ENCODE data around the gene FGD1.
"Not testable (repeated sequence)": the region's sequence is repeated elsewhere in the genome, so short reads cannot be mapped to it uniquely, and the experiment has no call there.

FGD1 gene

GRCh38 chrX:54495814-54496516 lies at the start of gene FGD1:
Gene FGD1, minus strand, starts transcription at chrX:54496234. Its CDS starts 802 bp downstream, at chrX:54495432.
- DNase-seq = peak; percentile 78

GRCh38 chrX:54542239-54542638 lies 46.2 kb upstream of the FGD1 start:
- not testable (repeated sequence) for DNase-seq

- DNase-seq = no peak
These were observed 44.3 kb upstream of the FGD1 start for GRCh38 chrX:54540289-54540688.

GRCh38 chrX:54534271-54534670 lies 38.2 kb upstream of the FGD1 start:
- no peak for DNase-seq

- DNase-seq = no peak
These were observed 34.4 kb upstream of the FGD1 start for GRCh38 chrX:54530357-54530900.

GRCh38 chrX:54529552-54530356 lies 33.7 kb upstream of the FGD1 start, which contains the start of gene GNL3L:
Gene GNL3L, plus strand, starts transcription at chrX:54530219. Its CDS starts 2,348 bp downstream, at chrX:54532567.
- DNase-seq = peak; percentile 93

GRCh38 chrX:54529151-54529550 lies 33.1 kb upstream of the FGD1 start:
- DNase-seq = no peak

- DNase-seq = no peak
These were observed 13.4 kb upstream of the FGD1 start for GRCh38 chrX:54509400-54509799.

GRCh38 chrX:54496936-54497335 lies 902 bp upstream of the FGD1 start:
- DNase-seq = no peak

GRCh38 chrX:54496517-54496852 lies 451 bp upstream of the FGD1 start:
- no peak for DNase-seq

GRCh38 chrX:54494989-54495813 lies 833 bp downstream of the FGD1 start:
- no peak for DNase-seq

- no peak for DNase-seq
These were observed 1.7 kb downstream of the FGD1 start for GRCh38 chrX:54494166-54494988.

- no peak for DNase-seq
These were observed 3.7 kb downstream of the FGD1 start for GRCh38 chrX:54492340-54492739.

GRCh38 chrX:54489819-54490218 lies 6.2 kb downstream of the FGD1 start:
- DNase-seq = not testable (repeated sequence)

GRCh38 chrX:54484666-54485065 lies 11.4 kb downstream of the FGD1 start:
- DNase-seq = no peak

GRCh38 chrX:54483946-54484345 lies 12.1 kb downstream of the FGD1 start:
- no peak for DNase-seq

- DNase-seq = no peak
These were observed 13.0 kb downstream of the FGD1 start for GRCh38 chrX:54482839-54483593.

GRCh38 chrX:54479136-54480111 lies 16.6 kb downstream of the FGD1 start:
- DNase-seq = no peak

GRCh38 chrX:54473993-54474859 lies 21.8 kb downstream of the FGD1 start:
- no peak for DNase-seq

Data from activated effector memory CD4-positive, alpha-beta T cell treated with anti-CD3 and anti-CD28 coated beads, Interleukin-2, amount 50 U/mL, for 16 hours (primary cell).